ENCODE data around the gene ZNF862. TPM values are rescaled to one million over a fixed set of nuclear protein-coding genes. Genes with fewer than 3 reads are reported as not detected.

Gene ZNF862
- total RNA-seq, 1 experiment from 2014 or later: 1.9 TPM

DNA sequence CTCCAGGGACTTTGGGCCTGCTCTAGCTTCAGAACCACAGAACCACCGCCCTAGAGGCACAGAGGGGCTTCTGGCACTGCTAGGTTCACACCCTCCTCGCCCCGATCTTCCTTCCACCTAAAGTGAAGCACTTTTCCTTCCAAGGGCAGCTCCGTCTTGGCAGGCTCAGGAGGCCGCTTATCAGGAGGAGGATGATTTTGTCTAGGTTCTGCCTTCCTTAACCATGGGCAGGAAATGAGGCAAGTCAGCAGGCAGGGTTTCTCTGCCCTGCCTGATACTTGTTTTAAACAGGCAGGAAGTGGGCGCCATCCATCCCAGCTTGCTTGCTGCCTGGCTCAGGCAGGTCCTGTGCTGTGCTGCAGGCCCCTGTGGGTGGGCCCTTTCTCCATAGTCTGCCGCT is 27.3 kb downstream of the ZNF862 start:
- Histone ChIP-seq H3K23ac (ENCODE audit: insufficient read length, low read depth, low read length) (no peak overlapping the region), H4K91ac (ENCODE audit: insufficient read length, low read depth, low read length) (no peak overlapping the region), H2BK20ac (ENCODE audit: low read depth, low read length, poor library complexity, severe bottlenecking) (no peak overlapping the region), H3K4me2 (ENCODE audit: insufficient read depth, insufficient read length, low read length) (no peak overlapping the region), H3K56ac (ENCODE audit: insufficient read length, low read depth, low read length) (no peak overlapping the region), H3K18ac (ENCODE audit: insufficient read length, low read depth, low read length) (no peak overlapping the region), H2AFZ (ENCODE audit: low read length) (no peak overlapping the region), H3K4me1 (ENCODE audit: insufficient read depth, low read length) (no peaks in the 10 kb centered on the region), H3K79me2 (ENCODE audit: insufficient read depth, low read length) (no peaks in the 10 kb centered on the region), H3K9ac (ENCODE audit: extremely low read depth, insufficient read length, low read length) (no peak overlapping the region), H3T11ph (ENCODE audit: low read length) (no peak overlapping the region), H3K79me1 (ENCODE audit: insufficient read depth, low read depth, low read length, poor library complexity, severe bottlenecking) (no peaks in the 10 kb centered on the region), H3K14ac (ENCODE audit: insufficient read depth, low read length) (no peak overlapping the region), H4K8ac (replicated peaks; ENCODE audit: insufficient read length, low read depth, low read length) (no peak overlapping the region), H2BK15ac (ENCODE audit: low read depth, low read length) (no peak overlapping the region), H3K27ac (ENCODE audit: insufficient read length, low read depth, low read length) (no peak overlapping the region), H3K4ac (ENCODE audit: low read depth, low read length) (no peak overlapping the region), H2BK12ac (ENCODE audit: insufficient read length, low read depth, low read length) (no peak overlapping the region), H2BK5ac (ENCODE audit: insufficient read length, low read length) (no peak overlapping the region), H2BK120ac (ENCODE audit: low read depth, low read length, poor library complexity, severe bottlenecking) (no peak overlapping the region), H4K20me1 (ENCODE audit: control insufficient read depth, insufficient read depth, insufficient read length) (no peaks in the 10 kb centered on the region), H3K23me2 (ENCODE audit: insufficient read length, low read depth, low read length, poor library complexity, severe bottlenecking) (no peaks in the 10 kb centered on the region), H3K27me3 (ENCODE audit: insufficient read depth, low read length) (no peaks in the 10 kb centered on the region), H2AK5ac (ENCODE audit: insufficient read length, low read length) (no peak overlapping the region), H4K5ac (ENCODE audit: insufficient read length, low read depth, low read length) (no peak overlapping the region), H3K9me3 (ENCODE audit: control insufficient read depth, low read depth, low read length) (no peaks in the 10 kb centered on the region)
- Mint-ChIP-seq H3K27me3 (ENCODE audit: low read depth) (peaks cover 18% of the 10 kb centered on the region), H3K36me3 (ENCODE audit: insufficient read depth in 1 of 3, low read depth in 3 of 3) (no peaks in the 10 kb centered on the region), H3K4me1 (no peaks in the 10 kb centered on the region; a peak in 1 of 4 replicates), H3K9me3 (no peaks in the 10 kb centered on the region), H3K27ac (no peak overlapping the region), H3K4me3 (no peak overlapping the region)
- no peak for DNase-seq
- WGBS (ENCODE audit: extremely low coverage, insufficient read length, low lambda C conversion rate): no CpG with 5 or more reads among the region's 7 CpGs
- TF ChIP-seq, protein P1, sequence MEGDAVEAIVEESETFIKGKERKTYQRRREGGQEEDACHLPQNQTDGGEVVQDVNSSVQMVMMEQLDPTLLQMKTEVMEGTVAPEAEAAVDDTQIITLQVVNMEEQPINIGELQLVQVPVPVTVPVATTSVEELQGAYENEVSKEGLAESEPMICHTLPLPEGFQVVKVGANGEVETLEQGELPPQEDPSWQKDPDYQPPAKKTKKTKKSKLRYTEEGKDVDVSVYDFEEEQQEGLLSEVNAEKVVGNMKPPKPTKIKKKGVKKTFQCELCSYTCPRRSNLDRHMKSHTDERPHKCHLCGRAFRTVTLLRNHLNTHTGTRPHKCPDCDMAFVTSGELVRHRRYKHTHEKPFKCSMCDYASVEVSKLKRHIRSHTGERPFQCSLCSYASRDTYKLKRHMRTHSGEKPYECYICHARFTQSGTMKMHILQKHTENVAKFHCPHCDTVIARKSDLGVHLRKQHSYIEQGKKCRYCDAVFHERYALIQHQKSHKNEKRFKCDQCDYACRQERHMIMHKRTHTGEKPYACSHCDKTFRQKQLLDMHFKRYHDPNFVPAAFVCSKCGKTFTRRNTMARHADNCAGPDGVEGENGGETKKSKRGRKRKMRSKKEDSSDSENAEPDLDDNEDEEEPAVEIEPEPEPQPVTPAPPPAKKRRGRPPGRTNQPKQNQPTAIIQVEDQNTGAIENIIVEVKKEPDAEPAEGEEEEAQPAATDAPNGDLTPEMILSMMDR (conservative IDR thresholded peaks at IDR 0.05): no peak

All from H9 (cell line).